ENCODE measurements around the gene ZNF507.

GRCh38 chr19:32363632-32364031 is 18.2 kb downstream of the ZNF507 start:
- no peak for TF ChIP-seq CTCF (IDR thresholded peaks at IDR 0.05)
- no peak for TF ChIP-seq POLR2A (IDR thresholded peaks at IDR 0.05)
